GM12865 (cell line): ENCODE measurements around the gene MTMR11.
"Not testable (repeated sequence)": the region's sequence is repeated elsewhere in the genome, so short reads cannot be mapped to it uniquely, and the experiment has no call there.

Source experiments
- DNase-seq: peaks from one replicate; pipeline ENCODE4 v3.0.0; 2010; ENCODE audit warnings: low read depth
- H3K4me3 ChIP-seq: 2 replicates; pipeline ENCODE4 v1.5.1; 2011; ENCODE audit warnings: mild to moderate bottlenecking, low read depth, low read length, control low read depth
- CTCF ChIP-seq: IDR thresholded peaks from 2 replicates; pipeline ENCODE4 v1.5.1; 2011; ENCODE audit warnings: low read length, control low read depth, low read depth, inconsistent platforms; ENCODE audit not compliant: insufficient read depth; ENCODE audit errors: missing control alignments

MTMR11 gene

GRCh38 chr1:149949911-149950310 is 13.2 kb upstream of the MTMR11 start:
- no peak for DNase-seq
- no peak for TF ChIP-seq CTCF
- H3K4me3 ChIP-seq: no peak overlapping the region

- H3K4me3 ChIP-seq: no peak overlapping the region
- no peak for DNase-seq
- no peak for TF ChIP-seq CTCF
Observed at GRCh38 chr1:149945206-149945605, 8.5 kb upstream of the MTMR11 start.

GRCh38 chr1:149942885-149943284 is 6.2 kb upstream of the MTMR11 start:
- no peak for TF ChIP-seq CTCF
- H3K4me3 ChIP-seq: no peak overlapping the region
- DNase-seq: no peak

GRCh38 chr1:149942207-149942606 is 5.5 kb upstream of the MTMR11 start:
- TF ChIP-seq CTCF: no peak
- no peak for DNase-seq
- H3K4me3 ChIP-seq: no peak overlapping the region

- DNase-seq: no peak
- TF ChIP-seq CTCF: no peak
- H3K4me3 ChIP-seq: no peak overlapping the region
Observed at GRCh38 chr1:149940427-149940826, 3.7 kb upstream of the MTMR11 start.

GRCh38 chr1:149938668-149939003 is 2.0 kb upstream of the MTMR11 start:
- not testable (repeated sequence) for H3K4me3 ChIP-seq, DNase-seq

- no peak overlapping the region for H3K4me3 ChIP-seq
- no peak for TF ChIP-seq CTCF
- peak; percentile 45 for DNase-seq
Observed at GRCh38 chr1:149937759-149938158, 1.1 kb upstream of the MTMR11 start.
